Osteocyte (in vitro differentiated cells): Measurements from ENCODE around the gene RAD51B. TPM values are rescaled to one million over a fixed set of nuclear protein-coding genes. Genes with fewer than 3 reads are reported as not detected.
A peak's percentile ranks its signal among the peaks of the same experiment; 100 is the strongest.

Experiments
- DNase-seq: peaks from one replicate; pipeline ENCODE4 v3.0.0; 2021; ENCODE audit warnings: mixed read lengths; ENCODE audit not compliant: unreplicated experiment; ENCODE audit errors: extremely low spot score
- H3K27ac Mint-ChIP-seq: one replicate; pipeline ENCODE4 v1.8.0; 2021; ENCODE audit warnings: mild to moderate bottlenecking, mixed read lengths; ENCODE audit not compliant: unreplicated experiment
- H3K27me3 Mint-ChIP-seq: one replicate; pipeline ENCODE4 v1.8.0; 2021; ENCODE audit warnings: mixed read lengths; ENCODE audit not compliant: unreplicated experiment
- H3K36me3 Mint-ChIP-seq: one replicate; pipeline ENCODE4 v1.8.0; 2021; ENCODE audit warnings: mixed read lengths; ENCODE audit not compliant: unreplicated experiment
- H3K4me1 Mint-ChIP-seq: one replicate; pipeline ENCODE4 v1.8.0; 2021; ENCODE audit warnings: mixed read lengths; ENCODE audit not compliant: unreplicated experiment
- H3K4me3 Mint-ChIP-seq: one replicate; pipeline ENCODE4 v1.8.0; 2021; ENCODE audit warnings: mild to moderate bottlenecking, moderate library complexity, mixed read lengths; ENCODE audit not compliant: unreplicated experiment
- H3K9me3 Mint-ChIP-seq: one replicate; pipeline ENCODE4 v1.8.0; 2021; ENCODE audit warnings: mixed read lengths; ENCODE audit not compliant: unreplicated experiment
- total RNA-seq: library from RNA; stranded (reverse); gene quantifications from 2 replicates; pipeline ENCODE4 v1.2.1, GENCODE V29; 2021
- TF ChIP-seq, protein P1 (sequence below): fragments of 200-600 bp; sonication (generic); IDR thresholded peaks from 2 replicates; pipeline ENCODE4 v1.5.0; 2021; ENCODE audit warnings: antibody characterized with exemption, mild to moderate bottlenecking, moderate library complexity

RAD51B gene
- total RNA-seq, 1 donor from 2014 or later = 12.7 TPM

DNA sequence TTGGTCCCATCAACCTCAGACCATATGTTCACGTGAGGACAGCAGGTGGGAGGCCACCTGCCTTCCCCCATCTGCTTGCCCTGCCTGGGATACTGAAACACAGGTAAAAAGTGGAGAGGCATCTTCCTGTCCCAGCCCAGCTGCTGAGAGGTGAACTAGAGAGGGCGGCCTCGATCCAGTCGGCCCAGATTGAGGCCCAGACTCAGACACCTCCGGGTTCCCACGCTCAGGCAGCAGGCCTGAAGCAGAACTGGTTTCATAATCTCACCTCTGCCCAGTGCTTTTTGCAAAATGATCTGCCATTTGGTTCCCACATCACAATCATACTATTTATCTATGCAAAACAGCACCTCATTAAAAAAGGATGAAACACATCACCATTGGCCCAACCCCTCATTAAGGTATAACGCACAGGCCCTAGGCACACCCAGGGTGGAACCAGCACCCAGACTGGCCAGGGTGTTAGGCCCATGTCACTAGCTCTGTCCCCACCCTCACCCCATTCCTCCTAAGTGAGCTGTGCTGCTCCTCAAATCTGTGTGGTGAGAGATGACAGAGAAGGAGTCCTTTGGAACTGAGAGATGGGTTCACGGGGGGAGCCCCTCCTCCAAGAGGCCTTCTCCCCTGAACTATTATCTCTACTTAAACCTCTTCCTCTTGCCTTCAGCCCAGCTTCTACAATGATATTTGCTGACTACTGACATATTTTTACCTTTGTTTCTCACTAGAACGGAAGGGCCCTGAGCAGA is 892.2 kb downstream of the RAD51B start:
- TF ChIP-seq, protein P1, sequence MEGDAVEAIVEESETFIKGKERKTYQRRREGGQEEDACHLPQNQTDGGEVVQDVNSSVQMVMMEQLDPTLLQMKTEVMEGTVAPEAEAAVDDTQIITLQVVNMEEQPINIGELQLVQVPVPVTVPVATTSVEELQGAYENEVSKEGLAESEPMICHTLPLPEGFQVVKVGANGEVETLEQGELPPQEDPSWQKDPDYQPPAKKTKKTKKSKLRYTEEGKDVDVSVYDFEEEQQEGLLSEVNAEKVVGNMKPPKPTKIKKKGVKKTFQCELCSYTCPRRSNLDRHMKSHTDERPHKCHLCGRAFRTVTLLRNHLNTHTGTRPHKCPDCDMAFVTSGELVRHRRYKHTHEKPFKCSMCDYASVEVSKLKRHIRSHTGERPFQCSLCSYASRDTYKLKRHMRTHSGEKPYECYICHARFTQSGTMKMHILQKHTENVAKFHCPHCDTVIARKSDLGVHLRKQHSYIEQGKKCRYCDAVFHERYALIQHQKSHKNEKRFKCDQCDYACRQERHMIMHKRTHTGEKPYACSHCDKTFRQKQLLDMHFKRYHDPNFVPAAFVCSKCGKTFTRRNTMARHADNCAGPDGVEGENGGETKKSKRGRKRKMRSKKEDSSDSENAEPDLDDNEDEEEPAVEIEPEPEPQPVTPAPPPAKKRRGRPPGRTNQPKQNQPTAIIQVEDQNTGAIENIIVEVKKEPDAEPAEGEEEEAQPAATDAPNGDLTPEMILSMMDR = no peak
- no peaks in the 10 kb centered on the region for H3K36me3 Mint-ChIP-seq
- DNase-seq = no peak
- peaks cover 19% of the 10 kb centered on the region for H3K4me1 Mint-ChIP-seq
- H3K9me3 Mint-ChIP-seq = peaks cover 3% of the 10 kb centered on the region
- H3K4me3 Mint-ChIP-seq = no peak overlapping the region
- no peak overlapping the region for H3K27ac Mint-ChIP-seq
- H3K27me3 Mint-ChIP-seq = no peaks in the 10 kb centered on the region

- Mint-ChIP-seq H3K27ac (no peak overlapping the region), H3K4me3 (no peak overlapping the region)
Measured at GRCh38 chr14:68712703-68713370, 893.3 kb downstream of the RAD51B start.

DNA sequence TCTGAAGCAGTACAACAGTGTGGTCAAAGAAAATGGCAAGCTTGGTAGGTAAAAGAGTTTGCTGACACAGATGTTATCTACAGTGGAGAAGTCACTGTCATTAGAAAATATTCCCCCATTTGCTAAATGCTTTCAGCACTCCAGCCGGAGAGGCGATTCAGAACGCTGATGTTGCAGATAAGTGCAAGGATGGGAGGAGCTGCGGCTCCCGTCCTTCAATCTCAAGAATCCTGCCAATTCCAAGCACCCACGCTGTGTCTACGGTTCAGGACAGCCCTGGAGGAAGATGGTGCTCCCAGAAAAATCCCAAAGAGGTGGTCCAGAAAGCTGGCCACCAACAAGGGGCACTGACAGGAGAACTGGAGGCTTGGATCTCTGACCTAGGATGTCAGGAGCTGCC is 894.2 kb downstream of the RAD51B start:
- H3K9me3 Mint-ChIP-seq = peaks cover 3% of the 10 kb centered on the region
- no peaks in the 10 kb centered on the region for H3K36me3 Mint-ChIP-seq
- H3K27me3 Mint-ChIP-seq = no peaks in the 10 kb centered on the region
- no peak overlapping the region for H3K27ac Mint-ChIP-seq
- H3K4me1 Mint-ChIP-seq = peaks cover 14% of the 10 kb centered on the region
- DNase-seq = no peak
- H3K4me3 Mint-ChIP-seq = no peak overlapping the region
- TF ChIP-seq, protein P1 = no peak

More at GRCh38 chr14:68712703-68713370, 893.3 kb downstream of the RAD51B start:
- Mint-ChIP-seq H3K36me3 (no peaks in the 10 kb centered on the region), H3K27me3 (no peaks in the 10 kb centered on the region), H3K9me3 (peaks cover 3% of the 10 kb centered on the region), H3K4me1 (peaks cover 12% of the 10 kb centered on the region)
- TF ChIP-seq, protein P1 = no peak
- DNase-seq = no peak

DNA sequence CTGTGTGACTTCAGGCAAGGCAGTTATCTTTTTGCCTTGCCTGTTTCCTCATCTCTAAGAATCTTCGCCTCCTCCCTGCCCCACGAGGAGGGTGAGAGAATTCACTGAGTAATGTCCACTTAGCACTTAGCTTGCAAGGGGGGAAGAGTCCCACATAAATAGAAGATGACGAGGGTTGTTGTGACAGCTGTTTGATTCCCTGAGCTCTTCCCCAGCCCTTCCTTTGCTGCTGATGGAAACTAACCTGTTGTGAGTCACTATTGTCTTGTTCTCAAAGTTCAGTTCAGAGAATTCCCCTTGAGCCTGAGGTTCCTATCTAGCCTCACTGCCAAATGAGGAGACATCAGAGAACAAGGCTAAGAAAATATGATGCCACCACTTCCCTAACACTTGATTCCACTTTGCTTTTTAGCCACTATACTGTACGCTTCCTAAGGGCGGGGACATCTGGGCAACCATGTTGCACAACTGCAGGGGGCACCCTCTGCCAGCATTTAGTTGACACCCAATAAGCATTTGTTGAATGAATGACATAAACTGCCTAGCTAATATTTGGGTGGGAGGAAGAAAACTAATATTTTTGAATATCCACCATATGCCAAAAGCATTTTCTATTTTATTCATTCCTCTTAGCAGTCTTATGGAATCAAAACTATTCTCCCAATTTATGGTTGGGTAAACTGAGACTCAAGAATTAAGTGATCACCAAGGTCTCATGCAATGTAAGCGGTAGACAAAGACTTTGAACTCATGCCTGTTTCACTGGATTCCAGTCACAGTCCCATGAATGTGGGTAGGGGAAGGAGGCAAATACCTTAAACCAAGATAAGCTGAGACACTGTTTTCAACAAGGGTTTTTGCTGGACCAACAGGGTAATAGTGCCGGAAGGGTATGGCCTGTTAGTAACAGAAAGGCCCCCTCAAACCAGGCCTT is 895.7 kb downstream of the RAD51B start:
- no peak overlapping the region for H3K4me3 Mint-ChIP-seq
- no peak for DNase-seq
- peaks cover 14% of the 10 kb centered on the region for H3K4me1 Mint-ChIP-seq
- H3K36me3 Mint-ChIP-seq = no peaks in the 10 kb centered on the region
- H3K27me3 Mint-ChIP-seq = no peaks in the 10 kb centered on the region
- peaks cover 3% of the 10 kb centered on the region for H3K9me3 Mint-ChIP-seq
- TF ChIP-seq, protein P1 = peak; percentile 23
- H3K27ac Mint-ChIP-seq = peak overlapping the region; percentile 42
